Smooth muscle cell of the umbilical artery (primary cell): ENCODE data around the gene SCN11A. TPM values are rescaled to one million over a fixed set of nuclear protein-coding genes. Genes with fewer than 3 reads are reported as not detected.

ENCODE experiments used
- total RNA-seq: library from RNA; depleted of rRNA; stranded (reverse); fragments of >200 nt; gene quantifications from 2 replicates; pipeline ENCODE4 v1.2.3, GENCODE V29; 2014

SCN11A gene
- not detected in 2 replicates for total RNA-seq

GRCh38 chr3:39051649-39052561 lies at the start of gene SCN11A, which contains the start of gene WDR48:
Gene SCN11A (minus strand): TSS chr3:39051944. CDS start chr3:38950362, 101,582 bp downstream.
Gene WDR48 (plus strand): TSS chr3:39052016. CDS start chr3:39052026, 10 bp downstream.

Other genes starting within 250 kb of the SCN11A start
- not detected in 2 replicates for gene SCN10A, start 235.7 kb downstream of the SCN11A start, total RNA-seq
- gene WDR48, start 72 bp upstream of the SCN11A start, total RNA-seq: 36.2 and 38.1 TPM in 2 replicates
- gene GORASP1, start 55.7 kb upstream of the SCN11A start, total RNA-seq: 41.0 and 49.5 TPM in 2 replicates
- gene TTC21A, start 55.7 kb upstream of the SCN11A start, total RNA-seq: 3.0 and 3.5 TPM in 2 replicates
- 17.4 and 18.1 TPM in 2 replicates for gene CSRNP1, start 101.6 kb upstream of the SCN11A start, total RNA-seq
- gene XIRP1, start 140.7 kb upstream of the SCN11A start, total RNA-seq: 0.05 TPM in 1 of 2 replicates, not detected in the other
- not detected in 2 replicates for gene CX3CR1, start 228.1 kb upstream of the SCN11A start, total RNA-seq